Measurements from ENCODE around the gene PLB1. TPM values are rescaled to one million over a fixed set of nuclear protein-coding genes. Genes with fewer than 3 reads are reported as not detected.

Gene PLB1
- total RNA-seq, 4 donors from 2014 or later, result 6.3 to 15.4 (median 10.9) TPM

DNA sequence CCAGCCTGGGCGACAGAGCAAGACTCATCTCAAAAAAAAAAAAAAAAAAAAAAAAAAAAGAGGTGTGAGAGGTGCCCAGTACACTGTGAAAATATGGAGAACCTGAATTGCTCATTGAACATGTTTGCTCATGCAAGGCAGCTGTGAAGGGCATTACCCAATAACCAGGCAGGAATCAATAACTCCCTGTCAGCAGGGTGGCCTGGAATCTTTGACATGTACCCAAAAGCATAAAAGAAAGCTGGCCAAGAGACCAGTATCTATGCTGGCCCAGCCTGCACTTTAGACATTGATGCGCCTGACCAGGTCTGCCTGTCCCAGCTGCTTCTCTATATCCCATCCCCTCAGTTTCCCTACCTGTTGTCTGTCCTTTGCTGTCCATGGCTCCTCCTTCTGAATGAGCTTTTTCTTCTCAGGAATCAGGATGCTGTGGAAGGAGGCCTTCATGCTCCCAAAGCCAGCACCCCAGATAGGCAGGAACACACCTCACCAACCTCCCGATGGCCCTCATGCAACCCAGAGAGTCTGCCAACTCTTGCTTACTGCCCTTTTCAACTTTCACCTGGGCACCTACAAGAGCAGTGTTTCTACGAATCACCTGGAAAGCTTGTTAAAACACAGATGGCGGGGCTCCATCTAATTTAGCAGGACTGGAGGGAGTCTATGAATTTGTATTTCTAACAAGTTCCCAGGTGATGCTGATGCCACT lies 172.4 kb downstream of the PLB1 start:
- no peak for ATAC-seq (ENCODE audit: low FRiP score)
- TF ChIP-seq, protein P1, sequence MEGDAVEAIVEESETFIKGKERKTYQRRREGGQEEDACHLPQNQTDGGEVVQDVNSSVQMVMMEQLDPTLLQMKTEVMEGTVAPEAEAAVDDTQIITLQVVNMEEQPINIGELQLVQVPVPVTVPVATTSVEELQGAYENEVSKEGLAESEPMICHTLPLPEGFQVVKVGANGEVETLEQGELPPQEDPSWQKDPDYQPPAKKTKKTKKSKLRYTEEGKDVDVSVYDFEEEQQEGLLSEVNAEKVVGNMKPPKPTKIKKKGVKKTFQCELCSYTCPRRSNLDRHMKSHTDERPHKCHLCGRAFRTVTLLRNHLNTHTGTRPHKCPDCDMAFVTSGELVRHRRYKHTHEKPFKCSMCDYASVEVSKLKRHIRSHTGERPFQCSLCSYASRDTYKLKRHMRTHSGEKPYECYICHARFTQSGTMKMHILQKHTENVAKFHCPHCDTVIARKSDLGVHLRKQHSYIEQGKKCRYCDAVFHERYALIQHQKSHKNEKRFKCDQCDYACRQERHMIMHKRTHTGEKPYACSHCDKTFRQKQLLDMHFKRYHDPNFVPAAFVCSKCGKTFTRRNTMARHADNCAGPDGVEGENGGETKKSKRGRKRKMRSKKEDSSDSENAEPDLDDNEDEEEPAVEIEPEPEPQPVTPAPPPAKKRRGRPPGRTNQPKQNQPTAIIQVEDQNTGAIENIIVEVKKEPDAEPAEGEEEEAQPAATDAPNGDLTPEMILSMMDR (IDR thresholded peaks at IDR 0.05), result no peak
- no peak for DNase-seq (ENCODE audit: low spot score)

DNA sequence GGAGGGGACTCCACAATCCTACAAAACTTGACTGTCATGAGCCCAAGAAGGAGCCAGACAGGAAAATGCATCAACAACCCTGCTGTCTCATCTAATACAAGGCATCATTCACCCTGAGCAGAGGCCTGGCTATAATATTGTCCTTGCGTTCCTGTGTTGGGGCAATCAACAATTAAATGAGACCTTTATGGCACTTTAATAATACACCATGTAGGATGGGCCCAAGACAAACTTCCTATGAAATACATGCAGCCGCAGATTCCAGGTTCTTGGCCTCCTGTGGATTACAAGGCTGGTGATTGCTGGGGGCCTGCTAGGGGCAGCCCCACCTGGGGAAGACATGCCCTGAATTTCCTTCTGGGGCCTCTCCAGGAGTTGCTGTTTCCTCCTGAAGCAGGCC lies 173.0 kb downstream of the PLB1 start:
- DNase-seq (ENCODE audit: low spot score) (no peak), ATAC-seq (ENCODE audit: low FRiP score) (no peak)
- TF ChIP-seq, protein P1 (IDR thresholded peaks at IDR 0.05), result no peak

DNA sequence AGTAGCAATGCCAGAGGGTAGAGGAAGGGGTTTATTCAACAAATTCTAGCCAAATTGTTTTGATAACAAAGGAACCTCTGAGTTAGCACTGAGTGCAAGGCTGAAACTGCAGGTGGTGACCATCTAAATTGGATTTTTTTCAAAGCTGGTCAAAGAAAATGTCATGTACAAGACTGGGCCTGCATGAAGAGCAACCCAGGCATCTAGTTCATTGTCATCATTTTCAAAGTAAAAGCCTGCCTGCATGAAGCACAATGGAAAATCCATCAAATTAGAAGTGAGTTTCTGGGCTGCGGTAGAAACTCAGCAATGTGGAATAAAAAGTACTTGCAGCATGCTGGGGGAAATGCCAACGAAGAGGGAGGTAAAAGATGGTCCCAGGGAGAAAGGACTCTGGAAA lies 175.0 kb downstream of the PLB1 start:
- ATAC-seq (ENCODE audit: low FRiP score), result no peak
- no peak for DNase-seq (ENCODE audit: low spot score)
- TF ChIP-seq, protein P1 (IDR thresholded peaks at IDR 0.05), result no peak

DNA sequence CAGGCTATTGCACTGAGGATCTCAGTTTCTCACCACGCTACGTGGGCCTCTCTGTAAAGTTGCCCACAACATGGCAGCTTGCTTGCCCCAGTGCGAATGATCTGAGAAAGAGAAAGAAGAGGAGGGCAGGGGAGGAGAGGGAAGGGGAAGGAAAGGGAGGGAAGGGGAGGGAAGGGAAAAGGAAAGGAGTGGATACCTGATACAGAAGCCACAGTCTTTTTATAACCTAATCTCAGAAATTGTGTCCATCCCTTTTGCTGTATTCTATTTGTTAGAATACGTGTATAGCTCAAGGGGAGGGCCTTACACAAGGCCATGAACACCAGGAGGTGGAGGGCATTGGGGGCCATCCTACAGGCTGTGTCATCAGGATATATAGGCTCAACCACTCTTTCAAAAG lies 177.5 kb downstream of the PLB1 start:
- no peak for DNase-seq (ENCODE audit: low spot score)
- TF ChIP-seq, protein P1 (IDR thresholded peaks at IDR 0.05), result no peak
- ATAC-seq (ENCODE audit: low FRiP score), result no peak

DNA sequence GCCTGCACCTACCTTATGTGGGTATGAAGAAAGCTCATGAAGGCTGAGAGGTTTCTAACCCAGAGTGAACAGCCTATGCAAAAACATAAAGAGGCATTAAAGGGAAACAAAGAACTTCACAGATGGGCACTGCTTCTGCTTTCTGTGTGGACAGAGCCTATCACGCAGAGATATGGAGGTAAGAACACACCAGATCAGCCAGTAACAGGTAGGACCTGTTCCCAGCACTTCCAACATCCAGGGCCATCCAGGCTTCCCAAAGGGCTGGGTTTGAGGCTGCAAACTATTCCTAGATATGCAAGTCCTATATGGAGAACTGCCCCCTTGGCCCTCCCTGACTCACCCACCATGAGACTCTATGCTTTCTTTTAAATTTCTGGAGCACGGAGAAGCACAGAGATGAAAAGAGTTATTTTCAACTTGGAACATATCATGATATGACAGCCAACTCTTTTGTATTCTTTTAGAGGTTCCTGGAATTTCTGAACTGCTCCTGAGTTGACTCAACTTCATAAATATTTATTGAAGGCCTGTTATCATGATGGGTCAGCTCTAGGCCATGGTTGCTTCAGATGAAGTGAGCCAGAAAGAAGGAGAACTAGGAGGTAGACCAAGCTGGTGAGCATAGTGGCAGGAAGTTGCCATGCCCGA lies 178.3 kb downstream of the PLB1 start:
- no peak for ATAC-seq (ENCODE audit: low FRiP score)
- TF ChIP-seq, protein P1 (IDR thresholded peaks at IDR 0.05), result no peak
- DNase-seq (ENCODE audit: low spot score), result no peak

DNA sequence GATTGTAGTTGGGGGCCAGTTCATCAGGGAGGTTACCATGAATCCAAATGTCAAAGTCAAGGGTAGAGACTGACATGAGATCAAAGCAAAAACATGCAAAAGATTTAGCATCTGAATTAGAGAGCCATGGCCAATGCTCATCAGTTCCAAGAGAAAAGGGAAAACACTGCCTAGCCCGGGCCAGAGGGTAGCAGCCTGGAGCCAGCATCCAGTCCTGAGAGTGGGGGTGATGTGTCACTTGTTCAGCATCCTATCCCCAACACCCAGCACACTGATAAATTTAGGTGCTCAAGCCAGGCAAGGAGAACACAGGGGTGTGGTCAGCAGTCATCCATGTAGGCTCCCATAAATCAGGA lies 178.8 kb downstream of the PLB1 start:
- DNase-seq (ENCODE audit: low spot score) (no peak), ATAC-seq (ENCODE audit: low FRiP score) (no peak)
- TF ChIP-seq, protein P1 (IDR thresholded peaks at IDR 0.05), result no peak

Data from omental fat pad (tissue), 4 donors.